Stomach (tissue), 9 donors: ENCODE results near the gene B4GALNT3. TPM values are rescaled to one million over a fixed set of nuclear protein-coding genes. Genes with fewer than 3 reads are reported as not detected.
A peak's percentile ranks its signal among the peaks of the same experiment; 100 is the strongest.

Experiments used
- DNase-seq, 2 donors: peaks; one replicate each; pipeline versions ENCODE4 v3.0.0 to v3.0.0-alpha.2; 2013 to 2019
- H3K27ac ChIP-seq, 5 donors: fragments of 200-600 bp in 4 of 5; sonication (generic) in 4 of 5; one replicate each; pipeline ENCODE4 v1.5.1; 2013 to 2019; ENCODE audit warnings: mild to moderate bottlenecking in 1 of 5, moderate library complexity in 1 of 5
- H3K27me3 ChIP-seq, 3 donors: fragments of 200-600 bp; sonication (generic); one replicate each; pipeline ENCODE4 v1.5.1; 2017 to 2019; ENCODE audit warnings: mixed run types in 1 of 3
- H3K36me3 ChIP-seq, 4 donors: fragments of 200-600 bp; sonication (generic); 1 replicate in 3 of 4; 2 replicates in 1 of 4; pipeline ENCODE4 v1.5.1; 2016 to 2019
- H3K4me1 ChIP-seq, 4 donors: fragments of 200-600 bp; sonication (generic); one replicate each; pipeline ENCODE4 v1.5.1; 2016 to 2019
- H3K4me3 ChIP-seq, 4 donors: fragments of 200-600 bp; sonication (generic) in 3 of 4; one replicate each; pipeline ENCODE4 v1.5.1; 2016 to 2019; ENCODE audit warnings: mild to moderate bottlenecking in 1 of 4
- H3K9me3 ChIP-seq, 4 donors: fragments of 200-600 bp; sonication (generic); one replicate each; pipeline ENCODE4 v1.5.1; 2016 to 2019
- EP300 ChIP-seq: sonication (generic); formaldehyde crosslinking; IDR thresholded peaks from one replicate; pipeline ENCODE4 v1.6.1; 2017; ENCODE audit warnings: antibody characterized with exemption
- POLR2A ChIP-seq, 4 donors: fragments of 450-650 bp; IDR thresholded peaks; one replicate each; pipeline ENCODE4 v1.6.1; 2016; ENCODE audit warnings: antibody characterized with exemption in 4 of 4, control low read depth in 2 of 4, mild to moderate bottlenecking in 1 of 4, moderate library complexity in 1 of 4
- POLR2AphosphoS5 ChIP-seq, 3 donors: sonication (generic); formaldehyde crosslinking; IDR thresholded peaks; one replicate each; pipeline ENCODE4 v1.6.1; 2016; ENCODE audit warnings: antibody characterized with exemption in 3 of 3
- whole genome bisulfite sequencing, 5 donors: extraction: QIAGEN DNeasy Blood & Tissue Kit in 3 of 5; methylation state at CpG; one replicate each; pipeline versions ENCODE4 v1.1.5 to v1.1.7; 2013 to 2018; 5-methylcytosine and 5-hydroxymethylcytosine counted together
- intact Hi-C: fragments of 100-400 bp; cut with DNase I; formaldehyde crosslinking; loops from one replicate; pipeline ENCODE4 v1.15.1; 2023; ENCODE audit warnings: low total_unique reads
- polyA plus RNA-seq, 3 donors: library from polyadenylated mRNA; stranded (reverse); fragments of 200-250 nt; gene quantifications; one replicate each; pipeline ENCODE4 v1.2.3, GENCODE V29; 2013
- total RNA-seq, 5 donors: library from RNA; depleted of rRNA; stranded (reverse); fragments of >200 nt; gene quantifications; one replicate each; pipeline versions ENCODE4 v1.1.0 to v1.2.3, GENCODE V29; 2014 to 2016
- TF ChIP-seq, protein P1 (sequence below), 7 experiments: fragments of 450-650 bp in 4 of 7; fragments of 200-600 bp in 3 of 7; sonication (generic) in 3 of 7; IDR thresholded peaks; one replicate each; pipeline ENCODE4 v1.5.1; 2016 to 2019; ENCODE audit warnings: antibody characterized with exemption in 7 of 7, control low read depth in 2 of 7, mild to moderate bottlenecking in 1 of 7
- donor health status: healthy with polysubstance abuse.
- donor health status: Bipolar disorder and iron deficiency.
- donor health status: healthy.

Gene B4GALNT3
- total and polyA plus RNA-seq, 8 donors = 20.8 to 332 (median 71.0) TPM

DNA sequence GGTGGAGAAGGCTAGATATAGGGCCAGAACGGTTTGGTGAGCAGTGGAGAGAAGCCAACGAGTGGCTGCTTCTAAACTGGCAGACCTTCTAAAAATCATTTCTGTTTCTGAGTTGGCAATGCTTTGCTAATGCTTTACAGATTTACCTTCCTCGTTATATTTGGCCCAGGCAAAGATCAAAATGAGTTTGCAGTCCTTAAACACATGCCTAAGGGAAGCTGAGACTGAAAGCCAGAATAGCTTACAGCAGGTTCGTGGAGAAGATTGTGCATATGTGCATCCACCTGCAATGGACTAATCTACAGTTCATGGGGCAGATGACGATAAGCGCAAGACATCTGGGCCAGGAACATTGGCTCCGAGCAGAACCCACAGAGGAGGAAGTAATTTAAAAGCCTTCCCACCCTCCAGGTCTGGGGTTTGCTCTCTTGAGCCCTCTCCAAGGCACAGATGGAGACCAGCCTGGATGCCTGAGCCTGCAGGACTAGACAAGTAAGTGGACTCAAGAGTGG is 104.1 kb downstream of the B4GALNT3 start:
- Histone ChIP-seq H3K9me3 (no peaks in the 10 kb centered on the region), H3K27ac (peak overlapping the region in 3 of 5 donors; percentile 56 to 69 (median 62)), H3K27me3 (no peaks in the 10 kb centered on the region), H3K4me3 (no peak overlapping the region), H3K4me1 (peaks cover 0 to 19% (median 11%) of the 10 kb centered on the region in 4 donors), H3K36me3 (peaks cover 9 to 62% (median 25%) of the 10 kb centered on the region in 4 donors)
- TF ChIP-seq POLR2A (IDR thresholded peaks at IDR 0.05) (no peak), EP300 (no peak), POLR2AphosphoS5 (IDR thresholded peaks at IDR 0.05) (no peak)
- TF ChIP-seq, protein P1, sequence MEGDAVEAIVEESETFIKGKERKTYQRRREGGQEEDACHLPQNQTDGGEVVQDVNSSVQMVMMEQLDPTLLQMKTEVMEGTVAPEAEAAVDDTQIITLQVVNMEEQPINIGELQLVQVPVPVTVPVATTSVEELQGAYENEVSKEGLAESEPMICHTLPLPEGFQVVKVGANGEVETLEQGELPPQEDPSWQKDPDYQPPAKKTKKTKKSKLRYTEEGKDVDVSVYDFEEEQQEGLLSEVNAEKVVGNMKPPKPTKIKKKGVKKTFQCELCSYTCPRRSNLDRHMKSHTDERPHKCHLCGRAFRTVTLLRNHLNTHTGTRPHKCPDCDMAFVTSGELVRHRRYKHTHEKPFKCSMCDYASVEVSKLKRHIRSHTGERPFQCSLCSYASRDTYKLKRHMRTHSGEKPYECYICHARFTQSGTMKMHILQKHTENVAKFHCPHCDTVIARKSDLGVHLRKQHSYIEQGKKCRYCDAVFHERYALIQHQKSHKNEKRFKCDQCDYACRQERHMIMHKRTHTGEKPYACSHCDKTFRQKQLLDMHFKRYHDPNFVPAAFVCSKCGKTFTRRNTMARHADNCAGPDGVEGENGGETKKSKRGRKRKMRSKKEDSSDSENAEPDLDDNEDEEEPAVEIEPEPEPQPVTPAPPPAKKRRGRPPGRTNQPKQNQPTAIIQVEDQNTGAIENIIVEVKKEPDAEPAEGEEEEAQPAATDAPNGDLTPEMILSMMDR (IDR thresholded peaks at IDR 0.05) = no peak
- whole genome bisulfite sequencing, 5 donors = 39 to 58% (median 50%) methylated on average over 6 to 7 of the region's 7 CpGs
- intact Hi-C loops = loop anchor here (10.0 kb wide), 2 partner anchors 181 to 381 kb away; partner anchors contain the start of gene RAD52
- DNase-seq = no peak

DNA sequence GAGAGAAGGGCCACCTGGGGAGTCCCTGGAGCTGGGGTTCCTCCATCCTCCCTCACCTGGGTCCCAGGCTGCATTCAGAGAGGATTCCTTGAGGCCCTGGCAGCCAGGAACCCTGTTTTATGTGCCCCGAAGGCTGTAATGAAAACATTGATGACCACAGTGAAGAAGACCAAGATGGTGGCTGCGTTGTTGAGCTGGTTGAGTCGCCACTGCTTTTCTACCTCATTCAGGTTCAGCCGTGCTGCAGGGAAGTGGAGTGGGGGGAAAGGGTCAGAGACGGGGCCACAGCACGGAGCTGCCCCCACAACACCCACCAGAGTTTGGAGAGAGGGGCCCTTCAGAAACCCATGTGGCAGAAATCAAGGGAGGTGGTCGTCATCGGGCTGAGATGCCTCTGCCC is 105.4 kb downstream of the B4GALNT3 start:
- Histone ChIP-seq H3K4me1 (peaks cover 7 to 31% (median 20%) of the 10 kb centered on the region in 4 donors), H3K27me3 (no peaks in the 10 kb centered on the region), H3K4me3 (no peak overlapping the region), H3K27ac (no peak overlapping the region), H3K9me3 (no peaks in the 10 kb centered on the region), H3K36me3 (peaks cover 3 to 49% (median 16%) of the 10 kb centered on the region in 4 donors)
- 86 to 96% (median 92%) methylated on average over 4 to 8 of the region's 8 CpGs for WGBS, 5 donors
- TF ChIP-seq POLR2AphosphoS5 (IDR thresholded peaks at IDR 0.05) (no peak), EP300 (no peak), POLR2A (IDR thresholded peaks at IDR 0.05) (no peak)
- TF ChIP-seq, protein P1 (IDR thresholded peaks at IDR 0.05) = no peak
- intact Hi-C loops = loop anchor here (10.0 kb wide), 2 partner anchors 180 to 380 kb away; partner anchors contain the start of gene RAD52
- no peak for DNase-seq

DNA sequence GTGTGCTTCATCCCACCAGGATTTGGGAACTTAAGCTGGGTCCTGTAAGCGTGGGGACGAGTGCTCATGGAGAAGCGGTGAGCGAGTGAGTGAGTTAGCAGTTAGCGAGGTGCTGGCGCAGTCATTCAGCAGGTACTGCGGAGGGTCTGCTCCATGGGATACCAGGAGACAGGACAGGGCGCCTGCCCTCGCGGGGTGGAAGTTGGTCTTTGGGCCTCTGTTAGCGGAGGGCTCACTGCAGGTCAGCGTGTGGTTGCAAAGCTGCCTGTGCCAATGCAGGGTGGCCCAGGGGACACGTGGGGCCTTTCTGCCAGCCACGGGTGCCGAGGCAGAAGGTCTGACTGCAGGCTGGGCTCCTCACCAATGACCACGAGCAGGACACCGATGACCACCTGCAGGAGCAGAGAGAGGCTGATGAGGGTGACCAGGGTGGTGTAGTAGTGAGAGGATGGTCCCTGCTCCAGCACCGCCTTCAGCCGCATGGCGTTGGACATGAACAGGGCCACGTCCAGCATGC is 105.9 kb downstream of the B4GALNT3 start:
- intact Hi-C loops = loop anchor here (10.0 kb wide), 2 partner anchors 179 to 379 kb away; partner anchors contain the start of gene RAD52

DNA sequence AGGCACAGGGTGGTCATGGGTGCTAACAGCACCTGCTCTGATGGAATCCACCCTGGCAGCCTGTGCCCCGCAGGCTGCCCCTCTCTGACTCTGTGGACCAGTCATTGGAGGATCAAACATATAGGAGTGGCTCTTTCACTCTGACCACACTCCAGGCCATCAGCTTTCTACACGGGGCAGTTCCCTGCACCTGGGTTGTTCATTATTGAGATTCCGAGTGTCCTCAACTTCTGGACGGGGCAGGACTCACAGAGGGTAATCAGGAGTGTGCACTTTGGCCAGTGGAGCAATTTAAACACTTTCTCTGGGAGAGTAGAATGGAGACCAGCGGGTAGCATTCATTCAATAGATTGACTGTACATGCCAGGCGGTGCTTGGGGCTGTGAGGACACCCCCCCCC is 108.7 kb downstream of the B4GALNT3 start:
- DNase-seq = no peak
- no peak for TF ChIP-seq EP300
- TF ChIP-seq, protein P1 (IDR thresholded peaks at IDR 0.05) = no peak
- TF ChIP-seq POLR2A (IDR thresholded peaks at IDR 0.05) = no peak
- intact Hi-C loops = loop anchor here (10.0 kb wide), 2 partner anchors 176 to 376 kb away; partner anchors contain the start of gene RAD52
- H3K4me3 ChIP-seq = no peak overlapping the region
- 58 to 83% (median 59%) methylated on average over 6 of the region's 6 CpGs for WGBS, 5 donors
- peaks cover 0 to 16% (median 2%) of the 10 kb centered on the region in 4 donors for H3K36me3 ChIP-seq
- H3K9me3 ChIP-seq = no peaks in the 10 kb centered on the region
- H3K27ac ChIP-seq = no peak overlapping the region
- H3K4me1 ChIP-seq = peaks cover 25 to 46% (median 34%) of the 10 kb centered on the region in 4 donors
- no peaks in the 10 kb centered on the region for H3K27me3 ChIP-seq

More for the DNA sequence above, 105.9 kb downstream of the B4GALNT3 start:
- no peak for DNase-seq
- Histone ChIP-seq H3K27me3 (no peaks in the 10 kb centered on the region), H3K36me3 (peaks cover 3 to 44% (median 15%) of the 10 kb centered on the region in 4 donors), H3K4me3 (no peak overlapping the region), H3K9me3 (no peaks in the 10 kb centered on the region), H3K27ac (no peak overlapping the region), H3K4me1 (peaks cover 7 to 36% (median 25%) of the 10 kb centered on the region in 4 donors)
- TF ChIP-seq, protein P1 (IDR thresholded peaks at IDR 0.05) = no peak
- no peak for TF ChIP-seq POLR2A (IDR thresholded peaks at IDR 0.05)
- no peak for TF ChIP-seq EP300
- no peak for TF ChIP-seq POLR2AphosphoS5 (IDR thresholded peaks at IDR 0.05)
- 89 to 96% (median 92%) methylated on average over 18 to 21 of the region's 21 CpGs for WGBS, 5 donors
